ENCODE measurements around the gene SVBP. TPM values are rescaled to one million over a fixed set of nuclear protein-coding genes. Genes with fewer than 3 reads are reported as not detected.

Gene SVBP
- polyA plus RNA-seq, 3 donors: 19.5 to 56.1 (median 54.3) TPM

DNA sequence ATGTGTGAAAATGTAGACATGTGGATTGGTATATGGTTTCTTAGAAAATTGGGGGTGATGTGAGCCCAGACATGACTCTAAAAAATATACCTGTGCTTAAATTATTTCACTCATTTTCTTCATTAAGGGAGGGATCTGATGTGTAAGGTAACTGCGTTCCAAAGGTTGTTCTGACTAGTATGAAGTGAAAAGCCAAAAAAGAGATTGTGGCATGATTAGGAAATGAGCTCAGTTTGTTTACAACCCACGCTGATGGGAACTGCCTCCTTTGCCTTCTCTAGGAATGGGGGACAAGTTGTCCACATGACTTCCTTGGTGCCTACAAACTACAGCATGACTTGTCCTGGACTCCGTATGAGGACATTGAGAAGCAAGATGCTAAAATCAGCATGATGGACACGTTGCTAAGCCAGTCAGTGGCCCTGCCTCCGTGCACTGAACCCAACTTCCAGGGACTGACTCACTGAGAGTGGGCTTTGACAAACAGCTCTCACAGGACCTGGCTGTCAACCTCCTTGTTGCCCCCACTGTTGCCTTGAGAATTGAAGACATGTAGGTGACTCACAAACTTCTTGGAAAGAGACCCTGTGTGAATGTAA lies 42.2 kb downstream of the SVBP start:
- no peaks in the 10 kb centered on the region for H3K9me3 Mint-ChIP-seq
- H3K36me3 ChIP-seq (replicated peaks in 1 of 2; ENCODE audit: control insufficient read depth in 1 of 2, insufficient read depth in 2 of 2, low read length in 2 of 2): peaks cover 42 to 78% of the 10 kb centered on the region in 2 donors
- no peak overlapping the region for H3K27ac ChIP-seq (ENCODE audit: low read depth in 1 of 2, low read length in 2 of 2)
- peaks cover 0 to 7% of the 10 kb centered on the region in 2 donors for H3K4me1 ChIP-seq (ENCODE audit: control insufficient read depth in 1 of 2, insufficient read depth in 2 of 2, low read length in 2 of 2)
- no peak for DNase-seq
- no peaks in the 10 kb centered on the region for H4K20me1 ChIP-seq (ENCODE audit: insufficient read depth, low read length)
- H3K27ac Mint-ChIP-seq: no peak overlapping the region
- H3K9me3 ChIP-seq (replicated peaks in 1 of 2; ENCODE audit: control insufficient read depth in 1 of 2, insufficient read depth in 1 of 2, low read length in 2 of 2): no peaks in the 10 kb centered on the region
- no peak overlapping the region for H2AFZ ChIP-seq (ENCODE audit: insufficient read depth, low read depth, low read length, poor library complexity, severe bottlenecking)
- peaks cover 25% of the 10 kb centered on the region for H3K79me2 ChIP-seq (ENCODE audit: insufficient read depth, low read length)
- intact Hi-C loops (cut with micrococcal nuclease): loop anchor here in 1 of 2 donors (5.0 kb wide), 1 partner anchor 297 kb away; no protein-coding TSS in a partner anchor
- no peak overlapping the region for H3K4me2 ChIP-seq (replicated peaks; ENCODE audit: extremely low read depth, low read length, poor library complexity, severe bottlenecking)
- TF ChIP-seq, protein P1, sequence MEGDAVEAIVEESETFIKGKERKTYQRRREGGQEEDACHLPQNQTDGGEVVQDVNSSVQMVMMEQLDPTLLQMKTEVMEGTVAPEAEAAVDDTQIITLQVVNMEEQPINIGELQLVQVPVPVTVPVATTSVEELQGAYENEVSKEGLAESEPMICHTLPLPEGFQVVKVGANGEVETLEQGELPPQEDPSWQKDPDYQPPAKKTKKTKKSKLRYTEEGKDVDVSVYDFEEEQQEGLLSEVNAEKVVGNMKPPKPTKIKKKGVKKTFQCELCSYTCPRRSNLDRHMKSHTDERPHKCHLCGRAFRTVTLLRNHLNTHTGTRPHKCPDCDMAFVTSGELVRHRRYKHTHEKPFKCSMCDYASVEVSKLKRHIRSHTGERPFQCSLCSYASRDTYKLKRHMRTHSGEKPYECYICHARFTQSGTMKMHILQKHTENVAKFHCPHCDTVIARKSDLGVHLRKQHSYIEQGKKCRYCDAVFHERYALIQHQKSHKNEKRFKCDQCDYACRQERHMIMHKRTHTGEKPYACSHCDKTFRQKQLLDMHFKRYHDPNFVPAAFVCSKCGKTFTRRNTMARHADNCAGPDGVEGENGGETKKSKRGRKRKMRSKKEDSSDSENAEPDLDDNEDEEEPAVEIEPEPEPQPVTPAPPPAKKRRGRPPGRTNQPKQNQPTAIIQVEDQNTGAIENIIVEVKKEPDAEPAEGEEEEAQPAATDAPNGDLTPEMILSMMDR (IDR thresholded peaks at IDR 0.05): no peak
- H3K4me3 ChIP-seq (replicated peaks in 1 of 3; ENCODE audit: low read depth in 2 of 3, low read length in 3 of 3): no peak overlapping the region
- WGBS (ENCODE audit: insufficient coverage): 93% methylated on average over 5 of the region's 5 CpGs
- peaks cover 66 to 77% of the 10 kb centered on the region in 2 donors for H3K36me3 Mint-ChIP-seq
- H3K27me3 ChIP-seq (ENCODE audit: control insufficient read depth in 2 of 2, insufficient read depth in 2 of 2, low read length in 2 of 2): no peaks in the 10 kb centered on the region
- H3K9ac ChIP-seq (ENCODE audit: insufficient read depth, low read length, poor library complexity, severe bottlenecking): no peak overlapping the region
- H3K4me3 Mint-ChIP-seq: no peak overlapping the region
- H3K4me1 Mint-ChIP-seq: peaks cover 8% of the 10 kb centered on the region
- no peaks in the 10 kb centered on the region for H3K27me3 Mint-ChIP-seq (ENCODE audit: low read depth in 3 of 3)

DNA sequence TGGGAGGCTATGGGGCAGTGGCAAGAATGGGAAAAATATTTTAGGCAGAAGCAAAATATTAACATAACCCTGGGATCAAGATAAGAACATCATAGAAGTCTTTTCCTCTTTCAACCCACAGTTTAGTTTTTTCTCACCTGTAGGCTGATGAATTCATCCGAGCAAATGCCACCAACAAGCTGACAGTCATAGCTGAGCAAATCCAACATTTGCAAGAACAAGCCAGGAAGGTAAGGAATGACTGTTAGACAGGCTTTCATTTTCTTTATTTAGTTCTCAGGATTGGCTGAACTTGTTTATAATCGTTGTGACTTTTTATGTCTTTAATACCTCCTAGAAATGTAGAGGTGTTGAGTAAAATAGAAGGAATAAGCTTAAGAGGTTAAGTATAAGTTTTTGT lies 43.8 kb downstream of the SVBP start:
- intact Hi-C loops (cut with micrococcal nuclease): no loop called here
- H3K27ac Mint-ChIP-seq: no peak overlapping the region
- no peaks in the 10 kb centered on the region for H3K27me3 ChIP-seq (ENCODE audit: control insufficient read depth in 2 of 2, insufficient read depth in 2 of 2, low read length in 2 of 2)
- H3K4me3 ChIP-seq (replicated peaks in 1 of 3; ENCODE audit: low read depth in 2 of 3, low read length in 3 of 3): no peak overlapping the region
- H3K27me3 Mint-ChIP-seq (ENCODE audit: low read depth in 3 of 3): no peaks in the 10 kb centered on the region
- no peaks in the 10 kb centered on the region for H3K9me3 Mint-ChIP-seq
- no CpG with 5 or more reads among the region's 2 CpGs for WGBS (ENCODE audit: insufficient coverage)
- H3K9me3 ChIP-seq (replicated peaks in 1 of 2; ENCODE audit: control insufficient read depth in 1 of 2, insufficient read depth in 1 of 2, low read length in 2 of 2): no peaks in the 10 kb centered on the region
- H2AFZ ChIP-seq (ENCODE audit: insufficient read depth, low read depth, low read length, poor library complexity, severe bottlenecking): no peak overlapping the region
- no peak overlapping the region for H3K27ac ChIP-seq (ENCODE audit: low read depth in 1 of 2, low read length in 2 of 2)
- DNase-seq: no peak
- peaks cover 39 to 62% of the 10 kb centered on the region in 2 donors for H3K36me3 ChIP-seq (replicated peaks in 1 of 2; ENCODE audit: control insufficient read depth in 1 of 2, insufficient read depth in 2 of 2, low read length in 2 of 2)
- peaks cover 0 to 9% of the 10 kb centered on the region in 2 donors for H3K4me1 ChIP-seq (ENCODE audit: control insufficient read depth in 1 of 2, insufficient read depth in 2 of 2, low read length in 2 of 2)
- no peak overlapping the region for H3K9ac ChIP-seq (ENCODE audit: insufficient read depth, low read length, poor library complexity, severe bottlenecking)
- peaks cover 15% of the 10 kb centered on the region for H3K4me1 Mint-ChIP-seq
- H3K79me2 ChIP-seq (ENCODE audit: insufficient read depth, low read length): peaks cover 37% of the 10 kb centered on the region
- no peak overlapping the region for H3K4me3 Mint-ChIP-seq
- H3K36me3 Mint-ChIP-seq: peaks cover 55 to 71% of the 10 kb centered on the region in 2 donors
- TF ChIP-seq, protein P1 (IDR thresholded peaks at IDR 0.05): no peak
- no peaks in the 10 kb centered on the region for H4K20me1 ChIP-seq (ENCODE audit: insufficient read depth, low read length)
- H3K4me2 ChIP-seq (replicated peaks; ENCODE audit: extremely low read depth, low read length, poor library complexity, severe bottlenecking): no peak overlapping the region

All from CD14-positive monocyte (primary cell).